ENCODE measurements around the gene ZBTB17. TPM values are rescaled to one million over a fixed set of nuclear protein-coding genes. Genes with fewer than 3 reads are reported as not detected.

The ZBTB17 gene
- total and polyA plus RNA-seq, 2 of the 8 experiments (the other 6 are each of a cell fraction or from before 2014, with no cell fraction given): 24.7 to 36.2 TPM

GRCh38 chr1:15954316-15954715, 21.6 kb downstream of the ZBTB17 start:
- DNase-seq (ENCODE audit: low read depth in 1 of 2, low spot score in 2 of 2): no peak
- no peak overlapping the region for H3K18ac ChIP-seq (ENCODE audit: extremely low read depth, low read length)
- no peak overlapping the region for H3K27ac ChIP-seq (ENCODE audit: low read depth, low read length)
- no peak overlapping the region for H3K14ac ChIP-seq (ENCODE audit: insufficient read length)
- POLR2A ChIA-PET (ENCODE audit: partially characterized antibody): interaction anchor here (0.6 kb wide), 1 partner anchor 169 kb away, joined by 3 read pairs; no protein-coding TSS in a partner anchor
- H3K23ac ChIP-seq (ENCODE audit: insufficient read length): no peak overlapping the region
- H3K79me2 ChIP-seq (ENCODE audit: control insufficient read depth in 1 of 2, insufficient read depth in 2 of 2, low read length in 2 of 2): no peaks in the 10 kb centered on the region
- no peak overlapping the region for H4K5ac ChIP-seq (ENCODE audit: insufficient read length, low read depth, low read length)
- no peak overlapping the region for H2AFZ ChIP-seq (ENCODE audit: low read length)
- peaks cover 10 to 31% (median 25%) of the 10 kb centered on the region in 4 experiments for H3K4me1 ChIP-seq (replicated peaks in 1 of 4; ENCODE audit: control insufficient read depth in 3 of 4, insufficient read depth in 4 of 4, low read length in 3 of 4)
- no peak overlapping the region for H2BK5ac ChIP-seq (ENCODE audit: low read depth, low read length)
- H3K4me2 ChIP-seq (ENCODE audit: insufficient read depth in 1 of 2, low read depth in 2 of 2, low read length in 2 of 2): no peak overlapping the region
- no peaks in the 10 kb centered on the region for H3K36me3 ChIP-seq (ENCODE audit: control insufficient read depth in 2 of 4, insufficient read depth in 4 of 4, low read length in 3 of 4)
- peaks cover 7 to 18% of the 10 kb centered on the region in 2 experiments for H4K20me1 ChIP-seq (replicated peaks in 1 of 2; ENCODE audit: control insufficient read depth in 1 of 2, insufficient read depth in 2 of 2, low read length in 2 of 2)
- no peak overlapping the region for H4K91ac ChIP-seq (replicated peaks; ENCODE audit: insufficient read length, low read length)
- no peak for FAIRE-seq
- H2BK20ac ChIP-seq (ENCODE audit: low read length): no peak overlapping the region
- H3K4me3 ChIP-seq (ENCODE audit: extremely low read depth in 1 of 4, insufficient read depth in 2 of 4, low read depth in 3 of 4, low read length in 4 of 4): no peak overlapping the region
- CTCF ChIA-PET (ENCODE audit: partially characterized antibody): interaction anchor here (0.6 to 1.3 kb wide), 6 partner anchors 10 to 261 kb away, joined by 3 to 5 read pairs (median 4); no protein-coding TSS in a partner anchor
- H3K9ac ChIP-seq (replicated peaks in 1 of 4; ENCODE audit: extremely low read depth in 1 of 4, low read depth in 3 of 4, low read length in 3 of 4): no peak overlapping the region
- H2AK5ac ChIP-seq (ENCODE audit: low read depth, low read length): no peak overlapping the region
- no peak overlapping the region for H3K56ac ChIP-seq (replicated peaks; ENCODE audit: insufficient read length, low read depth, low read length)
- H3K9me3 ChIP-seq (ENCODE audit: insufficient read depth in 2 of 2, low read depth in 1 of 2, low read length in 1 of 2): no peaks in the 10 kb centered on the region
- H2BK12ac ChIP-seq (ENCODE audit: low read depth, low read length): no peak overlapping the region
- H3K79me1 ChIP-seq (ENCODE audit: low read depth, low read length): peaks cover 8% of the 10 kb centered on the region; the same call in 1 of the 2 replicates
- no peak overlapping the region for H3K4ac ChIP-seq (replicated peaks; ENCODE audit: insufficient read length, low read depth, low read length)
- no peaks in the 10 kb centered on the region; a peak in 1 of 7 replicates for H3K27me3 ChIP-seq (replicated peaks in 1 of 4; ENCODE audit: control insufficient read depth in 3 of 4, extremely low read depth in 1 of 4, insufficient read depth in 3 of 4, low read length in 3 of 4)
- H3K23me2 ChIP-seq (ENCODE audit: low read depth, low read length): no peaks in the 10 kb centered on the region
- H2BK120ac ChIP-seq (replicated peaks; ENCODE audit: low read depth, low read length): no peak overlapping the region
- WGBS, 2 experiments (ENCODE audit: extremely low coverage in 1 of 2, insufficient coverage in 1 of 2, insufficient read length in 1 of 2, insufficient replicate concordance in 2 of 2, low coverage in 1 of 2, low lambda C conversion rate in 2 of 2, missing lambda C conversion rate in 1 of 2): 82% methylated on average over 3 of the region's 3 CpGs; no CpG with 5 or more reads in 1 of the 2 experiments
- no peak overlapping the region for H2BK15ac ChIP-seq (ENCODE audit: low read length)
- H4K8ac ChIP-seq (ENCODE audit: extremely low read depth, insufficient read depth, low read length): no peak overlapping the region
- TF ChIP-seq NRF1 (IDR thresholded peaks at IDR 0.05; ENCODE audit: low read depth, low read length) (no peak), EGR1 (IDR thresholded peaks at IDR 0.05; ENCODE audit: borderline replicate concordance, low read depth, low read length) (no peak), BCL11A (IDR thresholded peaks at IDR 0.05; ENCODE audit: low read depth in 2 of 2, low read length in 2 of 2) (no peak), HDAC2 (IDR thresholded peaks at IDR 0.05; ENCODE audit: borderline replicate concordance in 1 of 2, low read depth in 2 of 2, low read length in 2 of 2) (no peak), TAF1 (IDR thresholded peaks at IDR 0.05; ENCODE audit: low read depth, low read length) (no peak), SP2 (IDR thresholded peaks at IDR 0.05; ENCODE audit: low read length) (no peak), RBBP5 (IDR thresholded peaks at IDR 0.05; ENCODE audit: borderline replicate concordance, low read depth, low read length) (no peak), SP1 (IDR thresholded peaks at IDR 0.05; ENCODE audit: low read depth, low read length) (no peak), CREB1 (IDR thresholded peaks at IDR 0.05) (no peak), CHD1 (IDR thresholded peaks at IDR 0.05; ENCODE audit: low read depth, low read length) (no peak), POU5F1 (IDR thresholded peaks at IDR 0.05; ENCODE audit: low read depth, low read length) (no peak), ZNF274 (IDR thresholded peaks at IDR 0.05; ENCODE audit: borderline replicate concordance, extremely low read depth, low read length) (no peak), SAP30 (IDR thresholded peaks at IDR 0.05; ENCODE audit: insufficient read depth, insufficient replicate concordance, low read length) (no peak), BACH1 (IDR thresholded peaks at IDR 0.05; ENCODE audit: low read length) (no peak), RFX5 (IDR thresholded peaks at IDR 0.05; ENCODE audit: borderline replicate concordance, low read depth, low read length) (no peak), SIRT6 (IDR thresholded peaks at IDR 0.05; ENCODE audit: low read length) (no peak)

Measured in H1 (cell line).